CD4-positive, alpha-beta T cell treated with Interleukin-21 for 1 hour (primary cell): ENCODE data around the gene ARNT2.
"Not testable (repeated sequence)": the region's sequence is repeated elsewhere in the genome, so short reads cannot be mapped to it uniquely, and the experiment has no call there.

Source experiments
- DNase-seq: peaks from one replicate; pipeline ENCODE4 v3.0.0-alpha.2; 2020

Gene ARNT2

GRCh38 chr15:80633221-80633620, 229.0 kb downstream of the ARNT2 start:
- no peak for DNase-seq

GRCh38 chr15:80635953-80636352, 231.8 kb downstream of the ARNT2 start:
- no peak for DNase-seq

GRCh38 chr15:80636675-80637074, 232.5 kb downstream of the ARNT2 start:
- no peak for DNase-seq

- no peak for DNase-seq
Observed at GRCh38 chr15:80637747-80638146, 233.6 kb downstream of the ARNT2 start.

- no peak for DNase-seq
Observed at GRCh38 chr15:80638553-80639167, 234.5 kb downstream of the ARNT2 start.

GRCh38 chr15:80639168-80639555, 235.0 kb downstream of the ARNT2 start:
- no peak for DNase-seq

- DNase-seq: no peak
Observed at GRCh38 chr15:80640531-80641121, 236.4 kb downstream of the ARNT2 start.

GRCh38 chr15:80641384-80641783, 237.2 kb downstream of the ARNT2 start:
- DNase-seq: no peak

GRCh38 chr15:80643431-80643951, 239.3 kb downstream of the ARNT2 start:
- no peak for DNase-seq

GRCh38 chr15:80645494-80646065, 241.4 kb downstream of the ARNT2 start:
- no peak for DNase-seq

- DNase-seq: not testable (repeated sequence)
Observed at GRCh38 chr15:80647424-80647823, 243.2 kb downstream of the ARNT2 start.
